Measurements from ENCODE around the gene DAND5.

DAND5 gene

GRCh38 chr19:12996406-12997094 lies 27.2 kb downstream of the DAND5 start:
- TF ChIP-seq CTCF (IDR thresholded peaks at IDR 0.05; ENCODE audit: low read length, missing control alignments) = no peak
- peak; percentile 49 for DNase-seq (ENCODE audit: low read depth)
- peak overlapping the region; percentile 75 for H3K4me3 ChIP-seq (replicated peaks; ENCODE audit: low read depth, low read length)

- no peak for TF ChIP-seq CTCF (IDR thresholded peaks at IDR 0.05; ENCODE audit: low read length, missing control alignments)
- H3K4me3 ChIP-seq (replicated peaks; ENCODE audit: low read depth, low read length) = peak overlapping the region; percentile 75
- no peak for DNase-seq (ENCODE audit: low read depth)
Observed at GRCh38 chr19:12997179-12997966, 28.0 kb downstream of the DAND5 start.

GRCh38 chr19:12997967-12998940 lies 28.9 kb downstream of the DAND5 start:
- H3K4me3 ChIP-seq (replicated peaks; ENCODE audit: low read depth, low read length) = peak overlapping the region; percentile 75
- TF ChIP-seq CTCF (IDR thresholded peaks at IDR 0.05; ENCODE audit: low read length, missing control alignments) = no peak
- no peak for DNase-seq (ENCODE audit: low read depth)

- no peak for TF ChIP-seq CTCF (IDR thresholded peaks at IDR 0.05; ENCODE audit: low read length, missing control alignments)
- no peak for DNase-seq (ENCODE audit: low read depth)
- no peak overlapping the region for H3K4me3 ChIP-seq (replicated peaks; ENCODE audit: low read depth, low read length)
Observed at GRCh38 chr19:13001166-13001501, 31.8 kb downstream of the DAND5 start.

GRCh38 chr19:13001502-13002165 lies 32.3 kb downstream of the DAND5 start:
- no peak for TF ChIP-seq CTCF (IDR thresholded peaks at IDR 0.05; ENCODE audit: low read length, missing control alignments)
- peak overlapping the region; percentile 19 for H3K4me3 ChIP-seq (replicated peaks; ENCODE audit: low read depth, low read length)

GRCh38 chr19:13002166-13002898 lies 33.0 kb downstream of the DAND5 start:
- peak; percentile 63 for DNase-seq (ENCODE audit: low read depth)
- no peak for TF ChIP-seq CTCF (IDR thresholded peaks at IDR 0.05; ENCODE audit: low read length, missing control alignments)
- H3K4me3 ChIP-seq (replicated peaks; ENCODE audit: low read depth, low read length) = peak overlapping the region; percentile 19

More at GRCh38 chr19:13001502-13002165, 32.3 kb downstream of the DAND5 start:
- DNase-seq (ENCODE audit: low read depth) = peak; percentile 38

Data from fibroblast of pulmonary artery (primary cell).